Chondrocyte (in vitro differentiated cells): ENCODE measurements around the gene CD300LG. TPM values are rescaled to one million over a fixed set of nuclear protein-coding genes. Genes with fewer than 3 reads are reported as not detected.
A peak's percentile ranks its signal among the peaks of the same experiment; 100 is the strongest.

Experiments
- DNase-seq: peaks from one replicate; pipeline ENCODE4 v3.0.0; 2021; ENCODE audit warnings: mixed read lengths, low spot score
- H3K27ac Mint-ChIP-seq: one replicate; pipeline ENCODE4 v1.8.0; 2021; ENCODE audit warnings: mild to moderate bottlenecking, moderate library complexity, mixed read lengths; ENCODE audit not compliant: unreplicated experiment
- H3K27me3 Mint-ChIP-seq: 2 replicates; pipeline ENCODE4 v1.8.0; 2021; ENCODE audit warnings: low read depth, mixed read lengths
- H3K36me3 Mint-ChIP-seq: 2 replicates; pipeline ENCODE4 v1.8.0; 2021; ENCODE audit warnings: low read depth, mixed read lengths
- H3K4me1 Mint-ChIP-seq: 2 replicates; pipeline ENCODE4 v1.8.0; 2021; ENCODE audit warnings: low read depth, mild to moderate bottlenecking, mixed read lengths
- H3K4me3 Mint-ChIP-seq: one replicate; pipeline ENCODE4 v1.8.0; 2021; ENCODE audit warnings: mild to moderate bottlenecking, moderate library complexity, mixed read lengths; ENCODE audit not compliant: unreplicated experiment
- H3K9me3 Mint-ChIP-seq: 2 replicates; pipeline ENCODE4 v1.8.0; 2021; ENCODE audit warnings: low read depth, mixed read lengths
- CTCF ChIP-seq: fragments of 200-600 bp; sonication (generic); IDR thresholded peaks from 2 replicates; pipeline ENCODE4 v1.5.0; 2021; ENCODE audit warnings: antibody characterized with exemption, mild to moderate bottlenecking, moderate library complexity
- total RNA-seq: library from RNA; stranded (reverse); gene quantifications from 3 replicates; pipeline ENCODE4 v1.2.1, GENCODE V29; 2021

Gene CD300LG
- total RNA-seq, 1 donor from 2014 or later: not detected

GRCh38 chr17:43905985-43906852, 59.2 kb downstream of the CD300LG start:
- DNase-seq: no peak
- Mint-ChIP-seq H3K27me3 (no peaks in the 10 kb centered on the region), H3K27ac (peak overlapping the region; percentile 69), H3K36me3 (no peaks in the 10 kb centered on the region), H3K4me3 (peak overlapping the region; percentile 83), H3K9me3 (no peaks in the 10 kb centered on the region), H3K4me1 (peaks cover 21% of the 10 kb centered on the region)
- TF ChIP-seq CTCF: no peak

GRCh38 chr17:43906951-43907424, 60.0 kb downstream of the CD300LG start:
- Mint-ChIP-seq H3K9me3 (no peaks in the 10 kb centered on the region), H3K36me3 (no peaks in the 10 kb centered on the region), H3K27ac (peak overlapping the region; percentile 70), H3K4me1 (peaks cover 19% of the 10 kb centered on the region), H3K4me3 (peak overlapping the region; percentile 83), H3K27me3 (no peaks in the 10 kb centered on the region)
- no peak for TF ChIP-seq CTCF
- DNase-seq: no peak

GRCh38 chr17:43907425-43907981, 60.5 kb downstream of the CD300LG start, which contains the start of gene MPP2:
TSS of gene MPP2 (minus strand) at chr17:43907536. CDS start at chr17:43904460, 3,076 bp downstream.
- no peak for DNase-seq

GRCh38 chr17:43907998-43908721, 61.2 kb downstream of the CD300LG start:
- H3K4me3 Mint-ChIP-seq: peak overlapping the region; percentile 83
- H3K27me3 Mint-ChIP-seq: no peaks in the 10 kb centered on the region
- no peaks in the 10 kb centered on the region for H3K36me3 Mint-ChIP-seq
- H3K4me1 Mint-ChIP-seq: peaks cover 19% of the 10 kb centered on the region
- H3K27ac Mint-ChIP-seq: peak overlapping the region; percentile 70
- no peak for TF ChIP-seq CTCF
- H3K9me3 Mint-ChIP-seq: no peaks in the 10 kb centered on the region
- no peak for DNase-seq

More at GRCh38 chr17:43907425-43907981, 60.5 kb downstream of the CD300LG start, which contains the start of gene MPP2:
- Mint-ChIP-seq H3K9me3 (no peaks in the 10 kb centered on the region), H3K4me3 (peak within 1 kb of the TSS; percentile 83), H3K27me3 (no peaks in the 10 kb centered on the region), H3K36me3 (no peaks in the 10 kb centered on the region), H3K4me1 (peaks cover 19% of the 10 kb centered on the region), H3K27ac (peak within 1 kb of the TSS; percentile 70)
- peak; percentile 64 for TF ChIP-seq CTCF
